GM23248 (cell line): ENCODE measurements around the gene PLK5.

ENCODE experiments used
- EZH2 ChIP-seq: fragments of 200-600 bp; sonication (generic); IDR thresholded peaks from 2 replicates; pipeline ENCODE4 v1.6.1; 2018; ENCODE audit warnings: antibody characterized with exemption, mild to moderate bottlenecking; ENCODE audit not compliant: insufficient read depth, poor library complexity, severe bottlenecking
- EZH2phosphoT487 ChIP-seq: fragments of 200-600 bp; sonication (generic); IDR thresholded peaks from 2 replicates; pipeline ENCODE4 v1.6.1; 2018; ENCODE audit warnings: antibody characterized with exemption, moderate library complexity, mild to moderate bottlenecking, low read depth; ENCODE audit not compliant: insufficient read depth

DNA sequence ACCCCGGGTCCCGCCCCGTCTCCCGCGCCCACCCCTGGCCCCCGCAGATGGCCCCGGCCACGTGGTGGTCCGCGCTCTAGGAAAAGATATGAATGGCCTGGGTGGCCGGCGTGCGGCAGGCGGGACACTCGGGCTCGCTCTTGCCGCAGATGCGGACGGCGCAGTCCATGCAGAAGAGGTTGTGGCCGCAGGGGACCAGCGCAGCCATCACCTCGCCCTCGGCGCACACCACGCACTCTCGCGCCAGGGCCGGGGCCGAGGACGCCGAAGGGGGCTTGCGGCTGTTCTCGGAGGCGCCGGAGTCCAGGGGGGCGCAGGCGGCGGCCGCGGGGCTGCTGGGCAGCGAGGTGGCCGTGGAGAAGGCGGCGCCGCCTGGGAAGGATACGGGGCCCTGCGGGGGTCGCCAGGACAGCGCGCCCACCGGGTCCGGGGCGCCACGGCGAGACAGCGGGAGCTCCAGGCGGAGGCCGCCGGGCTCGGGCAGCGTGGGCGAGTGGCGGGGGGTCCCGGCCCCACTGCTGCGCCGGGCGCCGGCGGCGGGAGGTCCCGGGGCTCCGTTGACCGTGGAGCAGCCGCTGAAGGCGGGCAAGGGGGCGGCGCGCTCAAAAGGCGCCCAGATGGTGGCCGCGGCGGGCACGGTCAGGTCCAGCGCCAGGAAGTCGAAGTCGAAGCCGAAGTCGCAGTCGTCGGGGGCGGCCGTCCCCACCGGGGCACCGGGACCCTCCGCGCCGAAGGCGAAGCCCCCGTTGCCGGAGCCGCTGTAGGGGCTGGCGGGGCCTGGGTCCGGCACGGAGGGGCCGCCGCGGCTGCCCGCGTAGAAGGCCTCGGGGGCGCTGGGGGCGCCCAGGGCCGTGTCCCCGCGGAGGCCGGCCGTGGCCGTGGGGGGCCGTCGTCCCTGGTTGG is 31.9 kb downstream of the PLK5 start:
- no peak for TF ChIP-seq EZH2phosphoT487
- TF ChIP-seq EZH2, result no peak
